ENCODE measurements around the gene PRDM16. TPM values are rescaled to one million over a fixed set of nuclear protein-coding genes. Genes with fewer than 3 reads are reported as not detected.

Gene PRDM16
- total and polyA plus RNA-seq, 2 of the 13 experiments (the other 11 are each of a cell fraction or from before 2014, with no cell fraction given), result 0.15 to 0.81 TPM

- TF ChIP-seq SMARCC2 (IDR thresholded peaks at IDR 0.05), result no peak
- TF ChIP-seq GATAD1 (CRISPR knock-in tag; IDR thresholded peaks at IDR 0.05), result no peak
- no peak for TF ChIP-seq TOE1 (CRISPR knock-in tag; IDR thresholded peaks at IDR 0.05)
- no peak for TF ChIP-seq ZNF615 (CRISPR knock-in tag; IDR thresholded peaks at IDR 0.05; ENCODE audit: borderline replicate concordance)
- no peak for TF ChIP-seq ZNF782 (CRISPR knock-in tag; IDR thresholded peaks at IDR 0.05; ENCODE audit: borderline replicate concordance)
- no peak for TF ChIP-seq ZBTB46 (CRISPR knock-in tag; IDR thresholded peaks at IDR 0.05; ENCODE audit: borderline replicate concordance)
- TF ChIP-seq SIX1 (CRISPR knock-in tag; IDR thresholded peaks at IDR 0.05; ENCODE audit: borderline replicate concordance), result no peak
- TF ChIP-seq PRDM4 (CRISPR knock-in tag; IDR thresholded peaks at IDR 0.05; ENCODE audit: borderline replicate concordance), result no peak
- no peak for TF ChIP-seq ZNF768 (CRISPR knock-in tag; IDR thresholded peaks at IDR 0.05)
- TF ChIP-seq ZFYVE20 (CRISPR knock-in tag; IDR thresholded peaks at IDR 0.05; ENCODE audit: borderline replicate concordance, low read depth), result no peak
- TF ChIP-seq ZNF710 (CRISPR knock-in tag; IDR thresholded peaks at IDR 0.05; ENCODE audit: borderline replicate concordance), result no peak
- TF ChIP-seq MAZ (IDR thresholded peaks at IDR 0.05; ENCODE audit: borderline replicate concordance, low read depth, low read length), result no peak
- TF ChIP-seq MAZ (CRISPR knock-in tag; IDR thresholded peaks at IDR 0.05; ENCODE audit: low read depth), result no peak
- TF ChIP-seq AGO1 (IDR thresholded peaks at IDR 0.05; ENCODE audit: low read depth, low read length, poor library complexity, severe bottlenecking), result no peak
- no peak for TF ChIP-seq ARID3A (IDR thresholded peaks at IDR 0.05; ENCODE audit: low read depth, low read length)
- TF ChIP-seq RFX3 (CRISPR knock-in tag; IDR thresholded peaks at IDR 0.05), result no peak
These were observed 281.7 kb downstream of the PRDM16 start (continued) for GRCh38 chr1:3350506-3351261.
